Keratinocyte (primary cell): ENCODE data around the gene RAB11FIP5. TPM values are rescaled to one million over a fixed set of nuclear protein-coding genes. Genes with fewer than 3 reads are reported as not detected.

ENCODE experiments used
- DNase-seq: peaks from one replicate; pipeline ENCODE4 v3.0.0-alpha.2; 2011; ENCODE audit warnings: low read depth, missing footprints, low spot score
- FAIRE-seq: peaks from 2 replicates; lab custom pipeline; 2011; peaks lifted over from hg19 to GRCh38; lab: Jason Lieb, UNC
- H2AFZ ChIP-seq: 2 replicates; pipeline ENCODE4 v1.6.0; 2012; ENCODE audit warnings: low read length, control low read depth, inconsistent platforms; ENCODE audit not compliant: control insufficient read depth
- H3K27ac ChIP-seq: 2 replicates; pipeline ENCODE4 v1.5.1; 2011; ENCODE audit warnings: low read length; ENCODE audit not compliant: control insufficient read depth, insufficient read depth
- H3K27me3 ChIP-seq: 3 replicates; pipeline ENCODE4 v1.6.0; 2011; ENCODE audit warnings: low read length; ENCODE audit not compliant: control insufficient read depth, insufficient read depth; ENCODE audit errors: extremely low read depth
- H3K36me3 ChIP-seq, 2 experiments: 2 replicates in 1 of 2; 3 replicates in 1 of 2; pipeline ENCODE4 v1.5.1; 2011; ENCODE audit warnings: low read length in 2 of 2, mild to moderate bottlenecking in 1 of 2; ENCODE audit not compliant: control insufficient read depth in 2 of 2, insufficient read depth in 2 of 2; ENCODE audit errors: extremely low read depth in 1 of 2
- H3K4me1 ChIP-seq: 3 replicates; pipeline ENCODE4 v1.5.1; 2011; ENCODE audit warnings: low read length; ENCODE audit not compliant: control insufficient read depth, insufficient read depth; ENCODE audit errors: extremely low read depth
- H3K4me2 ChIP-seq: 3 replicates; pipeline ENCODE4 v1.6.0; 2011; ENCODE audit warnings: low read depth, low read length; ENCODE audit not compliant: control insufficient read depth, insufficient read depth; ENCODE audit errors: extremely low read depth
- H3K4me3 ChIP-seq, 3 experiments: fragments of 200-600 bp in 1 of 3; sonication (generic) in 1 of 3; 2 replicates in 2 of 3; 3 replicates in 1 of 3; pipeline ENCODE4 v1.5.1; 2011 to 2016; ENCODE audit warnings: low read length in 3 of 3, mild to moderate bottlenecking in 3 of 3, control low read depth in 2 of 3, inconsistent platforms in 1 of 3, low read depth in 1 of 3, mixed read lengths in 1 of 3, mixed run types in 1 of 3, moderate library complexity in 1 of 3; ENCODE audit not compliant: control insufficient read depth in 2 of 3, insufficient read depth in 2 of 3; ENCODE audit errors: extremely low read depth in 1 of 3
- H3K79me2 ChIP-seq: 2 replicates; pipeline ENCODE4 v1.6.0; 2012; ENCODE audit warnings: low read length; ENCODE audit not compliant: control insufficient read depth, insufficient read depth
- H3K9ac ChIP-seq: 3 replicates; pipeline ENCODE4 v1.6.0; 2011; ENCODE audit warnings: low read length; ENCODE audit not compliant: control insufficient read depth, insufficient read depth; ENCODE audit errors: extremely low read depth
- H3K9me1 ChIP-seq: 3 replicates; pipeline ENCODE4 v1.6.0; 2011; ENCODE audit warnings: low read length; ENCODE audit not compliant: control insufficient read depth, insufficient read depth; ENCODE audit errors: extremely low read depth
- H3K9me3 ChIP-seq: 2 replicates; pipeline ENCODE4 v1.5.1; 2012; ENCODE audit warnings: low read depth, low read length; ENCODE audit not compliant: control insufficient read depth
- H4K20me1 ChIP-seq: 3 replicates; pipeline ENCODE4 v1.6.0; 2011; ENCODE audit warnings: low read length; ENCODE audit not compliant: control insufficient read depth, insufficient read depth; ENCODE audit errors: extremely low read depth
- CTCF ChIP-seq, 3 experiments: IDR thresholded peaks in 1 of 3; conservative IDR thresholded peaks in 1 of 3; optimal IDR thresholded peaks in 1 of 3; 2 replicates in 2 of 3; 3 replicates in 1 of 3; pipeline versions ENCODE3 to v1.5.1; 2011; ENCODE audit warnings: low read length in 3 of 3, mild to moderate bottlenecking in 3 of 3, moderate library complexity in 2 of 3, control low read depth in 1 of 3, inconsistent platforms in 1 of 3; ENCODE audit not compliant: insufficient read depth in 2 of 3; ENCODE audit errors: extremely low read depth in 1 of 3
- EZH2 ChIP-seq: IDR thresholded peaks from one replicate; pipeline ENCODE4 v1.6.1; 2012; ENCODE audit warnings: inconsistent platforms, mild to moderate bottlenecking, low read length, moderate library complexity
- dilution Hi-C: fragments of 300-500 bp; cut with MboI; formaldehyde crosslinking; loops from one replicate; pipeline ENCODE4 v1.7.0; 2020; ENCODE audit warnings: low sequenced_read_pairs; ENCODE audit not compliant: extremely low pct_ligation_motif_present
- polyA plus RNA-seq, 5 experiments: library from polyadenylated mRNA; depleted of rRNA in 3 of 5; stranded (reverse) in 3 of 5; stranded (forward) in 1 of 5; unstranded in 1 of 5; fragments of >200 nt; gene quantifications; 1 replicate in 1 of 5; 2 replicates in 3 of 5; 3 replicates in 1 of 5; pipeline versions ENCODE4 v1.2.1 to v1.2.3, GENCODE V29; 2011 to 2012; ENCODE audit warnings: missing spikeins in 2 of 5, low read depth in 1 of 5, low replicate concordance in 1 of 5

Gene RAB11FIP5
- polyA plus RNA-seq, 1 donor (not counting 4 experiments of a cell fraction or from before 2014, with no cell fraction given) = 40.1 TPM

DNA sequence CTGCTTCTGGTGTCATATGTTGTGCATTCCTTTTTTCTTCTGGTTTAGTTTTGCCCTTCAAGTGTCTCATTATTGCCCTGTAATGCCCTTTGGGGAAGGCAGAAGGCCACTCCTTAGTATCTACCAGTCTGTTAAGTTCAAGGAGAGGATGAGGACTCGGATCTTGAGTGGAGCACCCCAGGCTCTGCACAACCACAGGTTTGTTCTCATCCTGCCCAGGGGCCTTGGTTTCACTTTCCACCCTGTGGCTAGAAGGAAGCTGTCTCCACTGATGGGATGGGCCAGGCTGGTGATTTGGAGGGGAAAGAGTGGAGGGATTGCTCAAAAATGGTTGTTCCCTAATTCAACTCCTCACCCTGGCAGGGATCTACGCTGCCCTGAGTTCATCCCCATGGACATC is 30.2 kb upstream of the RAB11FIP5 start:
- DNase-seq (no peak), FAIRE-seq (no peak)
- H3K9me3 ChIP-seq = no peaks in the 10 kb centered on the region
- H3K9me1 ChIP-seq = no peaks in the 10 kb centered on the region
- no peaks in the 10 kb centered on the region for H3K79me2 ChIP-seq
- no peaks in the 10 kb centered on the region for H3K4me1 ChIP-seq
- H3K9ac ChIP-seq = no peak overlapping the region
- no peaks in the 10 kb centered on the region for H4K20me1 ChIP-seq
- H3K27ac ChIP-seq = no peak overlapping the region
- dilution Hi-C loops = no loop called here
- no peak overlapping the region for H2AFZ ChIP-seq
- H3K27me3 ChIP-seq = no peaks in the 10 kb centered on the region
- H3K4me3 ChIP-seq = no peak overlapping the region
- H3K36me3 ChIP-seq = no peaks in the 10 kb centered on the region
- no peak overlapping the region for H3K4me2 ChIP-seq
- TF ChIP-seq EZH2 (no peak), CTCF (optimal IDR thresholded peaks at IDR 0.05 in 1 of 3, IDR thresholded peaks at IDR 0.05 in 1 of 3, conservative IDR thresholded peaks at IDR 0.05 in 1 of 3; ENCODE audit: extremely low read depth in 1 of 3, insufficient read depth in 2 of 3, low read length in 3 of 3) (no peak)

DNA sequence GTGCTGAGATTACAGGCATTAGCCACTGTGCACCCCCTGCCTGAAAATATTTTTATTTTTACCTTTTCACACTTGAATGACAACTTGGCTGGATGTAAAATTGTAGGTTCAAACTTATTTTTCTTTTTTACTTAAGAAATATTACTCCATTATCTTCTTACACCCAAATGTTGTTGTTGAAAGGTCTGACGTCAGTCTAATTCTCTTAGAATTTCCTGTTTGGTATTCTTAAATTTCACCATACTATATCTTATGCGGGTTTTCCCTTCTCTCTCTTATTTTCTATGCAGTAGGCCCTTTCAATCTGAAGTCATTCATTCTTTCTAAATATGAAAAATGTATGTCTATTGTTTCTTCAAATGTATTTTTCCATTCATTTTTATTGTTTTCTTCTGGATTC is 29.1 kb upstream of the RAB11FIP5 start:
- no peak for TF ChIP-seq CTCF (optimal IDR thresholded peaks at IDR 0.05 in 1 of 3, IDR thresholded peaks at IDR 0.05 in 1 of 3, conservative IDR thresholded peaks at IDR 0.05 in 1 of 3; ENCODE audit: extremely low read depth in 1 of 3, insufficient read depth in 2 of 3, low read length in 3 of 3)
- TF ChIP-seq EZH2 = no peak
- no peaks in the 10 kb centered on the region for H3K36me3 ChIP-seq
- H3K27me3 ChIP-seq = no peaks in the 10 kb centered on the region
- H3K4me3 ChIP-seq = no peak overlapping the region
- no peak overlapping the region for H3K9ac ChIP-seq
- dilution Hi-C loops = no loop called here
- H3K4me1 ChIP-seq = no peaks in the 10 kb centered on the region
- no peak for FAIRE-seq
- no peak overlapping the region for H3K27ac ChIP-seq
- no peaks in the 10 kb centered on the region for H3K9me3 ChIP-seq
- H3K79me2 ChIP-seq = no peaks in the 10 kb centered on the region
- no peaks in the 10 kb centered on the region for H3K9me1 ChIP-seq
- no peak for DNase-seq
- H2AFZ ChIP-seq = no peak overlapping the region
- H3K4me2 ChIP-seq = no peak overlapping the region
- no peaks in the 10 kb centered on the region for H4K20me1 ChIP-seq
